GM21825 (cell line): ENCODE data around the gene DEFB121.
"Not testable (repeated sequence)": the region's sequence is repeated elsewhere in the genome, so short reads cannot be mapped to it uniquely, and the experiment has no call there.

ENCODE experiments used
- ATAC-seq: cut with Tn5 transposase; IDR thresholded peaks from one replicate; pipeline ENCODE4 v1.9.1; 2021; ENCODE audit warnings: mild to moderate bottlenecking, moderate library complexity; ENCODE audit not compliant: unreplicated experiment

The DEFB121 gene

GRCh38 chr20:31406115-31406514 lies at the start of gene DEFB121:
TSS of gene DEFB121 (minus strand) at chr20:31406215. CDS start at chr20:31406152, 63 bp downstream.
- ATAC-seq: no peak

- no peak for ATAC-seq
These were observed 48.3 kb upstream of the DEFB121 start for GRCh38 chr20:31454361-31454760.

GRCh38 chr20:31452575-31452974 lies 46.6 kb upstream of the DEFB121 start:
- no peak for ATAC-seq

- ATAC-seq: no peak
These were observed 43.7 kb upstream of the DEFB121 start for GRCh38 chr20:31449511-31450414.

- no peak for ATAC-seq
These were observed 40.2 kb upstream of the DEFB121 start for GRCh38 chr20:31446084-31446819.

- no peak for ATAC-seq
These were observed 34.1 kb upstream of the DEFB121 start, which contains the start of gene DEFB123 for GRCh38 chr20:31440012-31440659. TSS of gene DEFB123 (plus strand) at chr20:31440632. CDS start at chr20:31440699, 67 bp downstream.

- ATAC-seq: no peak
These were observed 24.6 kb upstream of the DEFB121 start for GRCh38 chr20:31430568-31431115.

- ATAC-seq: not testable (repeated sequence)
These were observed 21.6 kb upstream of the DEFB121 start for GRCh38 chr20:31427576-31427975.

GRCh38 chr20:31426891-31427551 lies 21.0 kb upstream of the DEFB121 start:
- not testable (repeated sequence) for ATAC-seq

- no peak for ATAC-seq
These were observed 19.8 kb upstream of the DEFB121 start for GRCh38 chr20:31425797-31426196.

- ATAC-seq: no peak
These were observed 12.3 kb upstream of the DEFB121 start for GRCh38 chr20:31418307-31418706.

- ATAC-seq: no peak
These were observed 9.6 kb upstream of the DEFB121 start for GRCh38 chr20:31415653-31416052.

- ATAC-seq: no peak
These were observed 8.4 kb upstream of the DEFB121 start for GRCh38 chr20:31414381-31414780.

GRCh38 chr20:31410011-31410410 lies 4.0 kb upstream of the DEFB121 start:
- ATAC-seq: no peak

- no peak for ATAC-seq
These were observed 2.1 kb downstream of the DEFB121 start for GRCh38 chr20:31403886-31404285.

- ATAC-seq: no peak
These were observed 11.1 kb downstream of the DEFB121 start for GRCh38 chr20:31394900-31395299.

- no peak for ATAC-seq
These were observed 13.2 kb downstream of the DEFB121 start for GRCh38 chr20:31392836-31393235.

GRCh38 chr20:31390490-31390889 lies 15.5 kb downstream of the DEFB121 start, which contains the start of gene DEFB119:
TSS of gene DEFB119 (minus strand) at chr20:31390590. CDS start at chr20:31390483, 107 bp downstream.
- ATAC-seq: no peak

- no peak for ATAC-seq
These were observed 31.7 kb downstream of the DEFB121 start for GRCh38 chr20:31374346-31374745.

- ATAC-seq: no peak
These were observed 37.7 kb downstream of the DEFB121 start, which contains the start of gene DEFB118 for GRCh38 chr20:31368301-31368700. TSS of gene DEFB118 (plus strand) at chr20:31368601. CDS start at chr20:31368651, 50 bp downstream.
